HG03457 (cell line): ENCODE measurements around the gene CCDC70.

Source experiments
- ATAC-seq: cut with Tn5 transposase; IDR thresholded peaks from one replicate; pipeline ENCODE4 v1.9.1; 2021; ENCODE audit warnings: moderate number of reproducible peaks; ENCODE audit not compliant: unreplicated experiment

Gene CCDC70

DNA sequence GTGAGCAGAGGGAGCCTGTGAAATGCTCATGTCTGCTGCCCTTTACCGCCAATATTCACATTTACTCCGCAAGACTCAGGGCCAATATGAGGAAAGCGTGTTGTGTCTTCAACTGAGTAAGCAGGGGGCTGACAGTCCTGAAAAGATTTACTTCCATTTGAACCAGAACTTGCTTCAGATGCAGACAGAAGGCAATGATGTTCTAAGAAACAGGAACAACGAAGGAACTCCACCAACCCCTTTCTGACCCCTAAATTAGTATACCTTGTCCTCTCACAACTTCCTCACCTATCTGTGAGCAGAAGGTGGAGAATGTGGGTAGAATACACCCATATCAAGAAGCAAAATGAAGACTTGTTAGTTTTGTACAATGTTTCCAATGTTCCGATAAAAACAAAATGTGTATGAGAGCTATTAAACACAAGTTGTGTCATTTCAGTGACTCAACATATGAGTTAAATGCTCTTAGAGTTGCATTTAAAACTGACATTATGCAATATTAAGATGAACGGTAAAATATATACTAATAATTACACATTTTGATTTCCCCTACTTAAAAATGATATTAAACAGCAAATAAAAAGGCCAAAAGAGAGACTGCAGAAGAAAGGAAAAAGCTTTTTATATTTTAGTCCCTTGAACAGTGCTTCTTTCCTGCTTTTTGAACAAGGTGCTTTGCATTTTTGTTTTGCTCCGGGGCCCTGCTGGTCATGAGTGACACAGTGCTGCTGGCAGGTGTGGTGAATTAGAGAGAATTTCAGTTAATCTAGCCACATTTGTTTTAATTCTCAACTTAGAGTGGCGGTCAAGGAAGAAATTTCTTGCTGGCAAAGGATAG lies 32.8 kb upstream of the CCDC70 start:
- no peak for ATAC-seq

DNA sequence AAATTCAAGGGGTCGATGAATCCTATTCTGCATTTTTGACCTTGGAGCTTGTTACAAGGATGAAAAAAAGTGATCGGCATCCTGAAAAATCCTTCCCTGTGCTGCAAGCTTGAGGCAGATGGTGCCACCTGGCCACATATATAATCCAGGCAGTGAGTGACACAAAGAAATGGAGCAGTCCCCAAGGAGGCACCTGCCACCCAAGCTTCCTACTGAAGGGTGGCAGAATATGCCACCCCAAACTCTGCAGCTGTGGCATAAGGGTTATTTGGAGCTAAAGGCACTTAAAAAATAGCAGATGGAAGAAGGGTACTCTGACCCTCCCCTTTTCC lies 32.2 kb upstream of the CCDC70 start:
- no peak for ATAC-seq

- no peak for ATAC-seq
Observed at GRCh38 chr13:51831519-51831918, 30.2 kb upstream of the CCDC70 start.

DNA sequence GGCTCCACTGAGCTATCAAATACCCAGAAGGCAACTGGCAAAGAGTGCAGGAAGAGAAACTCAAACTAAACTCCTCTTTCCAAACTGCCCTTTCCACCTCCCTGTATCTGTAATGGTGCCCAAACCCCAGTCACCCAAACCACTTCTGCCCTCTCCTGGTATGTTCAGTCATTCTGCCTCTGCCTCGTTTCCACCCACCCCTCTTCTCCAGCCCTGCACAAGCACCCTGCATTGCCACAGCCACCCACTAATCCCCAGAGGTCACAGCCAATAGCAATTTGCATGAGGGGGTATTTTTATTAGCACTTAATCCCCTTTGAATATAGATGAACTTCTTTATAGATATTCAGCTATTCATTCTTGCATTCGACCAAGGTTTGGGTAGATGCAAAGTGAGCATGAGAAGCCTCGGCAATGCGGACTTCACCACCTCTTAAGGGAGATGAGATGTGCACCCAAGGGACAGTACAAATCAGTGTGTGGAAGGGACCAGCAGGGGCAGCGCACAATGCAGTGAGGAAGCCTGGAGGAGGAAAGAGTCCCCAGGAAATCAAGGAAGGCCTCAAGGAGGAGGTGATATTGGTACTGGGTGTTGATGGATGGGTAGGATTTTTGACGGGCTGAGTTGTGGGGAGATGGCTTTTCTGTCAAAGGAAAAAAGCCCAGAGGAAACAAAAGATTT lies 29.2 kb upstream of the CCDC70 start:
- ATAC-seq: peak; percentile 81

- ATAC-seq: no peak
Observed at GRCh38 chr13:51833980-51834379, 27.8 kb upstream of the CCDC70 start.

DNA sequence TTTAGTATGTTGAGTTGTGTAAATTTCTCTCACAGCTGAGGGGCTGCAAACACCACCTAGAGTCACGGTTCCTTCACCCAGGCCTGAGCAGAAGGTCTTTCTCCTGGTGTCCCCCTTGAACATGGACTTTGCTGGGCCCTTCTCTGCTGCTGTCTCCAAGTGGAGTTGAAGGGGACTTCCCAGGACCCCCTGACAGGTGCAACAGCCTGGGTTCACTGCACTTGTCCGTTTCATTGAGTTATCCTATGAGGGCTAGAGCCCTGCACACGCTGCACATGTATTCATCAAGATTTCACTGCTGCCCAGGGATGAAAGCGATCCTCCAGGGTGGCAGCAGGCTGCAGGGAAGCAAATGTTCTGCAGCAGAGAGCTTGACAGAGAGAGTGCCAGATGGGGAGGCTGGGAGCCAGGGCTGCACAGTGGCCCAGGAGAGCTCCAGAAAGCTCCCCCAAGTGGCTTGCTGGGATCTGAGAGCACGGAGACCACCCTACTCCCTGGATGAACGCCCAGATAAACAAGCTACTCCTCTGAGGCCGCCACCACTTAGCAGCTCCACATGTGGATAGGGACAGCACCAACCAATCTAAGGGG lies 27.1 kb upstream of the CCDC70 start:
- ATAC-seq: no peak

DNA sequence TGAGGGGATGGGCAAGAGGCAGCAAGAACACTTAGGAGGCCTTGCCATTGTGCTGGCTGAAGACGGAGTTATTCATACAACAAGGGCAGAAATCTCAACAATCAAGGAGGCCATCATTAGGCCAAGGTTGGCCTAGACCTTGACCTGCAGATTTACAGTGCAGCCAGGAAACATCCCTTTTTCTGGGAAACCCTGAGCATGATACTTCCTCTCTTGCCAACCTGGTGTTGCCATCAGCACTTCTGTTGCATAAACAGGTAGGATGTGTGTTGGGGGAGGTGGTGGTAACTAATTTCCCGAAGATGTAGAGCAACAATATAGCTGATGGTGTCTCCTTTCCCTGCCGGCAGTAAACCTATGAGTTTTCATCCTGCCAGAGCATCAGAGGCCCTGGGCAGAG lies 24.8 kb upstream of the CCDC70 start:
- ATAC-seq: no peak

DNA sequence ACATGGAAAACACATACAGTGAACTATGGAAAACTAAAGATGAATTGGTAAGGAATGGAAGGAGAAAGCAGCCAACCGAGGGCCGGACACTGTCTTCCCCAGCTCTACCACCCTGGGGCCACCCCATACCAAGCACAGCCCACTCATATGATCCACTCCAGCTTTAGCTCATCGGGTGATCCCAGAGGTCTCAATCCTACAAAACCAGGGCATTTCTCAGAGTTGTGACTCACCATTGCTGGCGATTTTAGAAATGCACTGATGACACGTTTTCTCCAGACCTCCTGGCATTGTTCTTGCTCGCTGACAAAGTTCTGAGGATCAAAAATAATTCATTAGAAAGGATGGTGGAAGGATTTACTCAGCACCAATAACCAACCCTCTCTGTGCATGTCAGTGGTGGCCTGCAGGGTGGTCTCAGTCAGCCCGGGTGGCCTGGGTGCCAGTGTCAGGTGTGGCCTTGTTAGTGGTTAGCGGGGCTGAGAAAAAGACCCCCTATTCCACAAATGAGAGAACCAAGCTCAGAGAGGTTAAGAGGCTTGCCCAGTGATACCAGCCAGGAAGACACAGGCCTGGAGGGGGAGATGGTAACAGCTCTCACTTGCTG lies 23.4 kb upstream of the CCDC70 start:
- no peak for ATAC-seq

DNA sequence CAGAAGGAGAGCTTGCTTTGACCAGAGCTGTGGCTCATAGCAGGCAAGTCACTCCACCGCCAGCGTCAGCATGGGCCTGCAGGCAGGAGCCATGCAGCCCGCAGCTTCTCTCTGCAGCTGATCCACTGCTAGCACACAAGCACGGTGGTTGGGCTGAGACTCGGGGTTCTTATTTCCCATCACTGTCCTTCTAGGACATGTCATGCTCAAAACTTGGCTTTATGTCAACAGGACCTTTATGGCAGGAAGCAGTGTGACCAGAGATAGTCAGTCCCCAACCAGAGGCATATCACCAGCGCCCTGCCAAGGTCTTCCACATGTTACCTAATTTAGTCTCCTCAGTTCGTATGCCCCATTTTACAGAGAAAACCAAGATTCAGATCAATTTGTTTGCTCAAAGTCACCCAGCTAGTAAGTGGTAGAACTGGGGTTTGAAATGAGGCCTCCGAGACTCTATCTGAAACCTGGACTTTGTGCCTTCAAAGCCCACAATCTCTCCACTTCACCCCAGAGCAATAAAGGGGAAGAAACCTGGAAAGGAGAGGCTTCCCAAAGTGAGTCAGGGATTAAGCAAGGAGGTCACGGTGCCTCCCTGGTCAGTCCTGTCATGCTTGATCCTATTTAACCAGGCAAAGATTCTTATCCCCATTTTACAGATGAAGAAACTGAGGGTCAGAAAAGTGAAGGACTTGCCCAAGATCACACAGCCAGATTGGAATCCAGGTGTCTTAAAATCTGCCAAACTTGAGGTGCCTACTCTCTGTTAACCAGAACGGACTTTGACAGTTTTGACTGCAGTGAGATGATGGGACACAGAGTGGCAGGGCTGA lies 21.8 kb upstream of the CCDC70 start:
- no peak for ATAC-seq

- no peak for ATAC-seq
Observed at GRCh38 chr13:51840917-51841316, 20.9 kb upstream of the CCDC70 start.

GRCh38 chr13:51841732-51842131 lies 20.0 kb upstream of the CCDC70 start:
- no peak for ATAC-seq

- no peak for ATAC-seq
Observed at GRCh38 chr13:51843529-51843928, 18.2 kb upstream of the CCDC70 start.

- peak; percentile 59 for ATAC-seq
Observed at GRCh38 chr13:51844862-51845573, 16.8 kb upstream of the CCDC70 start, which contains the start of gene TMEM272. TSS of gene TMEM272 (minus strand) at chr13:51845177. CDS start at chr13:51838530, 6,647 bp downstream.

- ATAC-seq: no peak
Observed at GRCh38 chr13:51845574-51846318, 16.0 kb upstream of the CCDC70 start.

DNA sequence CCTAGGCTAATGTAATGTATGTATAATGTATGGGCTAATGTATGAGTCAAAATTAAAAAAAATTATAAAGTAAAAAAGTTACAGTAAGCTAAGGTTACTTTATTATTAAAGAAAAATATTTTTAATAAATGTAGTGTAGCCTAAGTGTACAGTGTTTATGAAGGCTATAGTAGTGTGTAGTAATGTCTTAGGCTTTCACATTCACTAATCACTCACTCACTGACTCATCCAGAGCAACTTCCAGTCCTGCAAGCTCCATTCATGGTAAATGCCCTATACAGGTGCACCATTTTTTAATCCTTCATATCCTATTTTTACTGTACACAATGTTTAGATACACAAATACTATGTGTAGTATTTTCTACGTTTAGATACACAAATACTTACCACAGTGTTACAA lies 15.0 kb upstream of the CCDC70 start:
- no peak for ATAC-seq

DNA sequence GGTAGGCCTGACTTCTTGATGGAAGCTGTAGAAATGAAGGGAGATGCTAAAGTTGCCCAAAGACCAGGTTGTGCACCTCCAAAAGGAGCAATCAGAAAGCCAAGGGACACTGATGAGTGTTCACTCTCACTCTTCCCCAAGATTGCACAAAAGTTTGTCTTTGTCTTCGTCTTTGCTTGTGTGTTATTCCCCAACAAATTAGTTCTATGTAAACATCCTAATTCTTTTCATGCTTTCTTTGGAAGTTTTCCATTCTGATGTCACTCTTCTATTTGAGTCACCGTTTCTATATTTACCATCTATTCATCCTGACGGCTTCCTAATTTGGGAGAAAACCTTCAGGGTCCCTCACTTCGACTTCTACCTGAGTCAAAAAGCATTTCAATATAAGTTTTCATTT lies 13.1 kb upstream of the CCDC70 start:
- ATAC-seq: no peak

- no peak for ATAC-seq
Observed at GRCh38 chr13:51849145-51850101, 12.3 kb upstream of the CCDC70 start.

DNA sequence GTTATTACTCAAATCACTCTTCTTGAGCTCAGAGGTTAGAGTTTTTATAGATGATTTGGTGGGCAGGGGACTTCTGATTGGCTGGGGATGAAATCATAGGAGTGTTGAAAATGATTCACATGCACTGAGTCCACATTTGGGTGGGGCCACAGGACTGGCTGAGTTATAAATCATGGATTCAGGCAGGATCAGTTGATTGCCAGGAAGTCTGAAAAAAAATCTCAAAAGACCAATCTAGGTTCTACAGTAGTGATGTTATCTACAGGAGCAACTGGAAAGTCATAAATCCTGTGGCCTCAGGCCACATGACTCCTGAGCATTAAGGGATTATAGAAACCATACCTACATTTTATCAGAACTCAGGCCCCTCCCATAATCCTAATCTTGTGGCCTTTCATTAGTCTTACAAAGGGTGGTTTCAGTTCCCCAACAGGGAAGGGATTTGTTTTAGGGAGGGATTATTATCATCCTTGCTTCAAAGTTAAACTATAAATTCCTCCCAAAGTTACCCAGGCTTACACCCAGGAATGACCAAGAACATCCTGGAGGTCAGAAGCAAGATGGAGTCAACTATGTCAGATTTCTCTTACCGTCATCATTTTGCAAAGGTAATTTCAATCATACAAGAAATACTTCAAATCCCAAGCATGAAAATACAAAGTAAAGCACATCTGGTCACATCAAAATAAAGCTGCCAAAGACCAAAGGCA lies 5.6 kb upstream of the CCDC70 start:
- no peak for ATAC-seq
